ENCODE results near the gene SH3GLB2. TPM values are rescaled to one million over a fixed set of nuclear protein-coding genes. Genes with fewer than 3 reads are reported as not detected.

SH3GLB2 gene
- total RNA-seq, 1 experiment from 2014 or later: 58.3 TPM

DNA sequence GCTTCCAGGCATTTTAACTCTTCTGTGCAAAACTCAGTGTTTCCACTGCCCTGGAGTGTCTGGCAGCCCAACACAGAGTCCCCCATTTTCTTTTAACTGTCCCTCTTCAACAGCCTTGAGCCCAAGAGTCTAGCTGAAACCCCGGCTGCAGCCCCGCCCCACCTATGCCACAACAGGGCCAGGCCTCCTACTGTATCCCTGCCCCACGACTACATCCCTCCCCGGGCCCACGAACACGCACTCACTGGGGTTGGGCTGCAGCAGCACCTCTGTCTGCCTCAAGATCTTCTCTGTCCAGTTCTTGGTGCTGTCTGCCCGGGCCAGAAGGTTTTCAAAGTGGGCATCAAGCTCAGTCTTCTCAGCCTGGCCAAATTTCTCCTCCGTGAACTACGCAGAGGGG, 6.1 kb downstream of the SH3GLB2 start:
- Mint-ChIP-seq H3K4me3 (ENCODE audit: unreplicated experiment) (no peak overlapping the region), H3K27ac (ENCODE audit: low read depth, unreplicated experiment) (peak overlapping the region; percentile 86), H3K4me1 (ENCODE audit: insufficient read depth, unreplicated experiment) (peaks cover 20% of the 10 kb centered on the region), H3K9me3 (ENCODE audit: unreplicated experiment) (no peaks in the 10 kb centered on the region), H3K27me3 (ENCODE audit: insufficient read depth, unreplicated experiment) (no peaks in the 10 kb centered on the region), H3K36me3 (ENCODE audit: insufficient read depth, unreplicated experiment) (peaks cover 47% of the 10 kb centered on the region)
- BruUV-seq (replicated peaks): no TSS peak
- CTCF ChIA-PET: interaction anchor here (0.6 to 1.7 kb wide), 3 partner anchors 12 to 158 kb away, joined by 3 to 11 read pairs (median 4); no protein-coding TSS in a partner anchor
- no peak for DNase-seq (ENCODE audit: unreplicated experiment)
- TF ChIP-seq, protein P1, sequence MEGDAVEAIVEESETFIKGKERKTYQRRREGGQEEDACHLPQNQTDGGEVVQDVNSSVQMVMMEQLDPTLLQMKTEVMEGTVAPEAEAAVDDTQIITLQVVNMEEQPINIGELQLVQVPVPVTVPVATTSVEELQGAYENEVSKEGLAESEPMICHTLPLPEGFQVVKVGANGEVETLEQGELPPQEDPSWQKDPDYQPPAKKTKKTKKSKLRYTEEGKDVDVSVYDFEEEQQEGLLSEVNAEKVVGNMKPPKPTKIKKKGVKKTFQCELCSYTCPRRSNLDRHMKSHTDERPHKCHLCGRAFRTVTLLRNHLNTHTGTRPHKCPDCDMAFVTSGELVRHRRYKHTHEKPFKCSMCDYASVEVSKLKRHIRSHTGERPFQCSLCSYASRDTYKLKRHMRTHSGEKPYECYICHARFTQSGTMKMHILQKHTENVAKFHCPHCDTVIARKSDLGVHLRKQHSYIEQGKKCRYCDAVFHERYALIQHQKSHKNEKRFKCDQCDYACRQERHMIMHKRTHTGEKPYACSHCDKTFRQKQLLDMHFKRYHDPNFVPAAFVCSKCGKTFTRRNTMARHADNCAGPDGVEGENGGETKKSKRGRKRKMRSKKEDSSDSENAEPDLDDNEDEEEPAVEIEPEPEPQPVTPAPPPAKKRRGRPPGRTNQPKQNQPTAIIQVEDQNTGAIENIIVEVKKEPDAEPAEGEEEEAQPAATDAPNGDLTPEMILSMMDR (IDR thresholded peaks at IDR 0.05; ENCODE audit: unreplicated experiment): no peak
- POLR2A ChIA-PET: no interaction called here
- intact Hi-C loops (cut with micrococcal nuclease): no loop called here

DNA sequence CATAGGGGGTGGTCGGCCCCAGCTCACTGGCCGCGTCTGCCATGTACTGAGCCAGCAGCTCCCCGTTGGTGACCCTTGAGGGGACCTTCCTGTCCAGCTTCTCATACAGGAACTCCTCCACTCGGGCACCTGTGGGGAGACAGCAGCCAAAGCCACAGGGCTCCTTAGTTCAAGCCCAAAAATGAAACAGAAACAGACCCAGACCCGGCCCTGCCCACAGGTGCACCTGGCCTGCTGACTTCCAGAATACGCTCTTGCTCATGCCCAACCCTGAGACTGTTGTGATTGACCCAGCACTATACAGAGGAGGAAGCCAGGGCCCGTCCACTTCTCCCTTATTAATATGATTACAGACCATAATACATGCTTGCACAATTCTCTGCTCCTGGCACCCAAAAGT, 7.0 kb downstream of the SH3GLB2 start:
- Mint-ChIP-seq H3K4me1 (ENCODE audit: insufficient read depth, unreplicated experiment) (peaks cover 20% of the 10 kb centered on the region), H3K27ac (ENCODE audit: low read depth, unreplicated experiment) (no peak overlapping the region), H3K27me3 (ENCODE audit: insufficient read depth, unreplicated experiment) (no peaks in the 10 kb centered on the region), H3K9me3 (ENCODE audit: unreplicated experiment) (no peaks in the 10 kb centered on the region), H3K4me3 (ENCODE audit: unreplicated experiment) (no peak overlapping the region), H3K36me3 (ENCODE audit: insufficient read depth, unreplicated experiment) (peaks cover 52% of the 10 kb centered on the region)
- CTCF ChIA-PET: interaction anchor here (0.6 to 2.5 kb wide), 2 partner anchors 11 to 14 kb away, joined by 4 to 9 read pairs; no protein-coding TSS in a partner anchor
- TF ChIP-seq, protein P1 (IDR thresholded peaks at IDR 0.05; ENCODE audit: unreplicated experiment): no peak
- BruUV-seq (replicated peaks): no TSS peak
- no peak for DNase-seq (ENCODE audit: unreplicated experiment)
- POLR2A ChIA-PET: no interaction called here
- intact Hi-C loops (cut with micrococcal nuclease): no loop called here

DNA sequence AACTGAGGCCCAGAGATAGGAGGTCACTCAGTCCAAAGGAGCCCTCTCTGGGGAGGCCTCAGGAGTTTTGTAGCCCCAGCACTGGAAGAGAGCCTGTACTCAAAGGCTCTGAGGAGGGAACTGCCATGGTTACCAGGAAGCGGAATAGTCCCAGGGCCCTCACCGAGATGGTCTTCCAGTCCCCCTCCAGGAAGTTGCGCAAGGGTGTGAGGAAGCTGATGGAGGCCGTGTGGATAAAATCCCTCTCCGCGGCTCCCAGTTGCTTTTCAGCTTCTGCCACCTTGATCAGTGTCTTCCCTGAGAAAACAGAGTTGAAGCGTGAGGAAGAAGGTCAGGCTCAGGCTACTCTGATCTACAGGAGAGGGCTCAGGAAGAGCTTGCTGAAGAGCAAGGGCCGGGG, 13.5 kb downstream of the SH3GLB2 start:
- no peak for DNase-seq (ENCODE audit: unreplicated experiment)
- ChIA-PET CTCF (interaction anchor here (0.6 to 0.7 kb wide), 2 partner anchors 19 to 814 kb away, joined by 3 to 5 read pairs; no protein-coding TSS in a partner anchor), POLR2A (interaction anchor here (1.0 kb wide), 1 partner anchor 12 kb away, joined by 3 read pairs; no protein-coding TSS in a partner anchor)
- Mint-ChIP-seq H3K36me3 (ENCODE audit: insufficient read depth, unreplicated experiment) (peaks cover 44% of the 10 kb centered on the region), H3K9me3 (ENCODE audit: unreplicated experiment) (no peaks in the 10 kb centered on the region), H3K27ac (ENCODE audit: low read depth, unreplicated experiment) (no peak overlapping the region), H3K27me3 (ENCODE audit: insufficient read depth, unreplicated experiment) (no peaks in the 10 kb centered on the region), H3K4me3 (ENCODE audit: unreplicated experiment) (no peak overlapping the region), H3K4me1 (ENCODE audit: insufficient read depth, unreplicated experiment) (no peaks in the 10 kb centered on the region)
- BruUV-seq (replicated peaks): no TSS peak
- TF ChIP-seq, protein P1 (IDR thresholded peaks at IDR 0.05; ENCODE audit: unreplicated experiment): no peak
- intact Hi-C loops (cut with micrococcal nuclease): no loop called here

DNA sequence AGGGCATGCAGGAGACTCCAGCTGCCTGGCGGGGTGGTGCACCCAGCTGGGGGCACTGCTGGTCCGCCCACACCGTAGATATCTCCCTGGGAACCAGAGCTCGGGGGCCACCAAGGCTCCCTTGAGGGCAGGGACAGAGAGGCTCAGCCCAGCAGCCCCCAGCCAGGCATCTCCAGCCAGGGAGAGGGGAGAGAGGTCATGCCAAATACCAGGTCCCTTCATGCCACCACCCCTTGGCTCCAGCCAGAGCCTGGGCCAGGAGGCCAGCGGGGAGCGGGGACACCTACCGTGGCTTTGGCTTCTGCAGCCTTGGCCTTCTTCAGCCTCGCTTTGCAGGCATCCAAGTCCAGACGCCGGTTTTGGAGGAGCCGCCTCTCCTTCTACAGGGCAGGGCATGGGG, 14.0 kb downstream of the SH3GLB2 start:
- no TSS peak for BruUV-seq (replicated peaks)

More for the DNA sequence above, 14.0 kb downstream of the SH3GLB2 start:
- Mint-ChIP-seq H3K4me1 (ENCODE audit: insufficient read depth, unreplicated experiment) (no peaks in the 10 kb centered on the region), H3K4me3 (ENCODE audit: unreplicated experiment) (no peak overlapping the region), H3K27me3 (ENCODE audit: insufficient read depth, unreplicated experiment) (no peaks in the 10 kb centered on the region), H3K36me3 (ENCODE audit: insufficient read depth, unreplicated experiment) (peaks cover 44% of the 10 kb centered on the region), H3K9me3 (ENCODE audit: unreplicated experiment) (no peaks in the 10 kb centered on the region), H3K27ac (ENCODE audit: low read depth, unreplicated experiment) (no peak overlapping the region)
- intact Hi-C loops (cut with micrococcal nuclease): no loop called here
- CTCF ChIA-PET: interaction anchor here (0.7 kb wide), 1 partner anchor 24 kb away, joined by 3 read pairs; no protein-coding TSS in a partner anchor
- DNase-seq (ENCODE audit: unreplicated experiment): no peak
- TF ChIP-seq, protein P1 (IDR thresholded peaks at IDR 0.05; ENCODE audit: unreplicated experiment): no peak
- POLR2A ChIA-PET: no interaction called here

Measured in MCF 10A (cell line).